CD4-positive, alpha-beta T cell treated with Interleukin-10 for 1 hour (primary cell): Measurements from ENCODE around the gene ZNF585A.
"Not testable (repeated sequence)": the region's sequence is repeated elsewhere in the genome, so short reads cannot be mapped to it uniquely, and the experiment has no call there.

Experiments used
- DNase-seq: peaks from one replicate; pipeline ENCODE4 v3.0.0-alpha.2; 2020

Gene ZNF585A

GRCh38 chr19:37172368-37173366 lies at the start of gene ZNF585A:
Gene ZNF585A, minus strand, starts transcription at chr19:37172695. Its CDS starts 2,785 bp downstream, at chr19:37169910.
- DNase-seq, result peak; percentile 95

GRCh38 chr19:37221136-37221535 lies 48.6 kb upstream of the ZNF585A start:
- no peak for DNase-seq

- DNase-seq, result no peak
Observed at GRCh38 chr19:37220383-37220782, 47.9 kb upstream of the ZNF585A start.

- DNase-seq, result no peak
Observed at GRCh38 chr19:37218592-37218935, 46.1 kb upstream of the ZNF585A start.

GRCh38 chr19:37217775-37218591 lies 45.5 kb upstream of the ZNF585A start, which contains the start of gene ZNF383:
Gene ZNF383, plus strand, starts transcription at chr19:37218214. Its CDS starts 12,240 bp downstream, at chr19:37230454.
- peak; percentile 86 for DNase-seq

GRCh38 chr19:37217480-37217774 lies 44.9 kb upstream of the ZNF585A start:
- no peak for DNase-seq

GRCh38 chr19:37197768-37198167 lies 25.3 kb upstream of the ZNF585A start:
- no peak for DNase-seq

- DNase-seq, result not testable (repeated sequence)
Observed at GRCh38 chr19:37197115-37197514, 24.6 kb upstream of the ZNF585A start.

GRCh38 chr19:37195248-37195647 lies 22.8 kb upstream of the ZNF585A start:
- DNase-seq, result not testable (repeated sequence)

- DNase-seq, result not testable (repeated sequence)
Observed at GRCh38 chr19:37186071-37186470, 13.6 kb upstream of the ZNF585A start.

- DNase-seq, result no peak
Observed at GRCh38 chr19:37165635-37166034, 6.9 kb downstream of the ZNF585A start.

GRCh38 chr19:37160153-37160552 lies 12.3 kb downstream of the ZNF585A start:
- DNase-seq, result no peak

- no peak for DNase-seq
Observed at GRCh38 chr19:37148214-37148613, 24.3 kb downstream of the ZNF585A start.

- DNase-seq, result no peak
Observed at GRCh38 chr19:37136111-37136510, 36.4 kb downstream of the ZNF585A start.

- no peak for DNase-seq
Observed at GRCh38 chr19:37128821-37129177, 43.7 kb downstream of the ZNF585A start.

GRCh38 chr19:37127999-37128820 lies 44.3 kb downstream of the ZNF585A start:
- no peak for DNase-seq

- DNase-seq, result not testable (repeated sequence)
Observed at GRCh38 chr19:37122093-37122492, 50.4 kb downstream of the ZNF585A start.

GRCh38 chr19:37114001-37114400 lies 58.5 kb downstream of the ZNF585A start:
- DNase-seq, result no peak

- peak; percentile 2 for DNase-seq
Observed at GRCh38 chr19:37111753-37112152, 60.7 kb downstream of the ZNF585A start.

- DNase-seq, result not testable (repeated sequence)
Observed at GRCh38 chr19:37104135-37104534, 68.4 kb downstream of the ZNF585A start.

GRCh38 chr19:37098570-37098969 lies 73.9 kb downstream of the ZNF585A start:
- DNase-seq, result no peak

- no peak for DNase-seq
Observed at GRCh38 chr19:37095859-37096258, 76.6 kb downstream of the ZNF585A start.
